ENCODE measurements around the gene UBE2S. TPM values are rescaled to one million over a fixed set of nuclear protein-coding genes. Genes with fewer than 3 reads are reported as not detected.

Gene UBE2S
- polyA plus RNA-seq, 1 donor from 2014 or later, result 119 TPM

- Histone ChIP-seq H3K9ac (ENCODE audit: low read length) (no peak overlapping the region), H3K27me3 (ENCODE audit: insufficient read depth, low read depth, low read length) (peaks cover 3% of the 10 kb centered on the region), H3K9me3 (ENCODE audit: low read length) (no peaks in the 10 kb centered on the region), H3K4me2 (ENCODE audit: low read length) (no peak overlapping the region), H3F3A (ENCODE audit: insufficient read depth, low read length, poor library complexity, severe bottlenecking) (no peaks in the 10 kb centered on the region), H3K79me2 (replicated peaks; ENCODE audit: insufficient read depth, low read length) (no peaks in the 10 kb centered on the region), H2AFZ (ENCODE audit: low read depth, low read length) (no peak overlapping the region), H3K36me3 (ENCODE audit: insufficient read depth, low read length) (no peaks in the 10 kb centered on the region), H4K20me1 (ENCODE audit: insufficient read depth) (no peaks in the 10 kb centered on the region), H3K27ac (ENCODE audit: low read length) (peak overlapping the region; percentile 63), H3K9me2 (ENCODE audit: insufficient read depth, low read length) (no peaks in the 10 kb centered on the region), H3K4me3 (ENCODE audit: low read length) (peak overlapping the region; percentile 99)
- TF ChIP-seq CTCF (IDR thresholded peaks at IDR 0.05; ENCODE audit: poor library complexity, severe bottlenecking), result no peak
- TF ChIP-seq POLR2AphosphoS5 (IDR thresholded peaks at IDR 0.05), result no peak
- no peak for TF ChIP-seq REST (IDR thresholded peaks at IDR 0.05; ENCODE audit: borderline replicate concordance)
- no peak for TF ChIP-seq RAD21 (conservative IDR thresholded peaks at IDR 0.05)
- TF ChIP-seq MXI1 (conservative IDR thresholded peaks at IDR 0.05; ENCODE audit: poor library complexity, severe bottlenecking), result no peak
Observed at GRCh38 chr19:55453511-55454260, 46.1 kb upstream of the UBE2S start.

- H3F3A ChIP-seq (ENCODE audit: insufficient read depth, low read length, poor library complexity, severe bottlenecking), result no peaks in the 10 kb centered on the region
- peak overlapping the region; percentile 99 for H3K4me3 ChIP-seq (ENCODE audit: low read length)
- peaks cover 3% of the 10 kb centered on the region for H3K27me3 ChIP-seq (ENCODE audit: insufficient read depth, low read depth, low read length)
- no peak overlapping the region for H3K4me2 ChIP-seq (ENCODE audit: low read length)
- no peaks in the 10 kb centered on the region for H3K9me2 ChIP-seq (ENCODE audit: insufficient read depth, low read length)
- H2AFZ ChIP-seq (ENCODE audit: low read depth, low read length), result no peak overlapping the region
- H3K27ac ChIP-seq (ENCODE audit: low read length), result peak overlapping the region; percentile 81
- H3K79me2 ChIP-seq (replicated peaks; ENCODE audit: insufficient read depth, low read length), result no peaks in the 10 kb centered on the region
- no peaks in the 10 kb centered on the region for H3K36me3 ChIP-seq (ENCODE audit: insufficient read depth, low read length)
- peak overlapping the region; percentile 93 for H3K9ac ChIP-seq (ENCODE audit: low read length)
- TF ChIP-seq MXI1 (conservative IDR thresholded peaks at IDR 0.05; ENCODE audit: poor library complexity, severe bottlenecking) (peak; percentile 23), RAD21 (conservative IDR thresholded peaks at IDR 0.05) (peak; percentile 39), EZH2 (IDR thresholded peaks at IDR 0.05; ENCODE audit: borderline replicate concordance, insufficient read depth, low read length, poor library complexity, severe bottlenecking) (no peak), CTCF (IDR thresholded peaks at IDR 0.05; ENCODE audit: poor library complexity, severe bottlenecking) (peak; percentile 11)
- no peaks in the 10 kb centered on the region for H4K20me1 ChIP-seq (ENCODE audit: insufficient read depth)
- H3K9me3 ChIP-seq (ENCODE audit: low read length), result no peaks in the 10 kb centered on the region
Observed at GRCh38 chr19:55452749-55453346, 45.3 kb upstream of the UBE2S start.
